Umbilical cord (tissue), 2 donors: ENCODE data around the gene TRIM33. TPM values are rescaled to one million over a fixed set of nuclear protein-coding genes. Genes with fewer than 3 reads are reported as not detected.
"Not testable (repeated sequence)": the region's sequence is repeated elsewhere in the genome, so short reads cannot be mapped to it uniquely, and the experiment has no call there.

Experiments used
- DNase-seq: peaks from one replicate; pipeline ENCODE4 v3.0.0-alpha.2; 2015; ENCODE audit warnings: low spot score
- total RNA-seq: library from RNA; depleted of rRNA; stranded (reverse); fragments of >200 nt; gene quantifications from one replicate; pipeline ENCODE4 v1.2.3, GENCODE V29; 2014; ENCODE audit warnings: low replicate concordance; ENCODE audit not compliant: insufficient read depth

TRIM33 gene
- total RNA-seq, 1 donor from 2014 or later: 41.9 TPM

DNA sequence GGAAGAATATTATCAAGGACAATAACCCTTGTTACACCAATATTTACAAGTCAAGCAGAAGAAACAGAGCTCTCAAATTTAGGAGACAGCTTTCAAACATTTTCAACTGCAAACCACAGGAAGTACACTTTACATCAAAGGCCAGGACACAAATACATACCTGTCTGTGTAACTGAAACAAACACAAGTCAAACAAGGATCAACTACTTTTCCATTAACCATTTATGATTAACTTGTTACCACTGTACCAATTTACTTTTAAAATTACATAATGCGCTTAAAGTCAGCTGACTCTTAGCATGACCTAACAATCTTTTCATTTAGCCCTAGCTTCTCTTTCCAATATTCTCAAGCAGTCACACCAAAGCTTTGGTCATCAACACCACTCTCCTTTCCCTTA is 43.5 kb downstream of the TRIM33 start:
- DNase-seq: no peak

DNA sequence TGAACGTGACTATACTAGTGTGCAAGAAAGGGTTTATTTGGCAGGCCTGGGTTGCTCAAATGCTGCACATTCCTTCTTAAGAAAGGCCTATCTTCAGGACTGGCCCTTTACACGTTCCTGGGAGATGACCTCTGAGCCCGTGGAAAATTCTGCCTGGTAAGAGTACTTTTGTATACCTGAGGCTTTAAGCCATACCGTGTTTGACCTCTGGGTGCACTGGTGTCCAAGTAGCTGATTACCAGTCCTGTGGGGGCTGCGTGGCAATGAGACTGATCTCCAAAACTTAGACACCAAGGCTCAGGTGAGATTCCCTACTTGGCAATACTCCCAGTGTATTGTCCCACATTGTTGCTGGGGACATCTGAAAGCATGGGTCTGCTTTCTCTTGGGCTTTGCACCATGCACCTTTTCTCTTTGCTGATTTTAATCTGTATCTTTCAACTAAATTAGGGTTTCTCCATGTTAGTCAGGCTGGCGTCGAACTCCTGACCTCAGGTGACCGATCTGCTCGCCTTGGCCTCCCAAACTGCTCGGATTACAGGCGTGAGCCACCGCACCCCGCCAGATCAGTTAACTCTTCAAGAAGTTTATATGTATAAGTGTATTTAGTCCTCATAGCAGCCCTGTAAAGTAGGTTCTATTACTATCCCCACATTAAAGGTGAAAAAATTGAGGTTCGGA is 44.5 kb downstream of the TRIM33 start:
- DNase-seq: no peak

DNA sequence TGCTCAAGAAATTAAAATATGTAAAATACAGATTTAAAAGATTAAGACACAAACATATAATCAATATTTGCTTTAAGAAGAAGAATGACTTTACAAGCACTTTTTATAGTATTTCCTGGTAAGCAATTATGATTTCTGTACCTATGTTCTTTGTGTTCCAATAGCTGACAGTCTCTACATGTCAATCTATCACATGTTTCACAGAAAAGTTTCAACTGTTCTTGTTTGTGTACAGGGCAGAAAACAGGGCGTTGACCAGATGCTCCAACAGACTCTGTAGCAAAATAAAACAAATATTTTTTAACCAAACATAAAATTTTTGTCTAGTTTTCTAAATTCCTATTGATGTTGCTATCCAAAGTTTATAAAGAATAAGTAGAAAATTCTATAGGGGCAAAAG is 48.0 kb downstream of the TRIM33 start:
- DNase-seq: no peak

DNA sequence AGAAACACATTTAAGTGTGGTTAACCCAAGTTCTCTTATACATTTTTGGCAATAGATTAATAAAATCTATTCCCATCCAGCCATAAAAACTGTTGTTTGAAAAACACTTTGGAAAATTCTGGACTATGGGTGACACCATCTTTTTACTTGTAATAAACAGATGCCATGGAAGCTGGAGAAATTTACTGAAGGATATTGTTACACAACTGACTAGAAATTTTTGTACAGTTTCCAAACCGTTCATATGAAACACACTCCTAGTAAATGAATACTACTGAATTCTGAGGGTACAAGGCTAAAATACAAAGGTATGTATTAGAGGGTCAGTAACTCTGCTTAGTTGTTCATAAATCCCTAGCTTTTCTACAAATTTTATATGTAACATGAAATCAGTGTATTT is 48.7 kb downstream of the TRIM33 start:
- DNase-seq: no peak

DNA sequence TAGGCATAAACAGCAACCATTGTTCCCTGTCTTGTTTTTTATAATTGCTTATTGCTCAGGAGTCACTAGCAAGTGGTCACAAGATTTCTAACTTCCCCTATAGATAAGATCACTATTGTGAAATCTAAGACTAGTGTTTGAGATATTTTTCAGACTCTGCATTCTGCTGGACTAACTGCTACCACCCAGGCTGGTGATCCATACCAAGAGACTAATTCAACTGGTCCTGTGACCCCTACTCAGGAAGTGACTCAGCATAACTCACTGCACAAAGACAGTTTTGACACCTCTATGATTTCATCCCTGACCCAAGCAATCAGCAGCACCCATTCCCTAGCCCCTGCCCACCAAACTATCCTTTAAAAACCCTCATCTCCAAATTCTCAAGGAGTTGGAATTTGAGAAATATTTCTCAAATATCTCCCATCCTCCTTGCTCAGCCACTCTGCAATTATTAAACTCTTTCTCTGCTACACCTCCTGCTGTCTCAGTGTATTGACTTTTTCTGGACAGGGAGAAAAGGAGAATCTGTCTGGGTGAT is 52.7 kb downstream of the TRIM33 start:
- DNase-seq: no peak

DNA sequence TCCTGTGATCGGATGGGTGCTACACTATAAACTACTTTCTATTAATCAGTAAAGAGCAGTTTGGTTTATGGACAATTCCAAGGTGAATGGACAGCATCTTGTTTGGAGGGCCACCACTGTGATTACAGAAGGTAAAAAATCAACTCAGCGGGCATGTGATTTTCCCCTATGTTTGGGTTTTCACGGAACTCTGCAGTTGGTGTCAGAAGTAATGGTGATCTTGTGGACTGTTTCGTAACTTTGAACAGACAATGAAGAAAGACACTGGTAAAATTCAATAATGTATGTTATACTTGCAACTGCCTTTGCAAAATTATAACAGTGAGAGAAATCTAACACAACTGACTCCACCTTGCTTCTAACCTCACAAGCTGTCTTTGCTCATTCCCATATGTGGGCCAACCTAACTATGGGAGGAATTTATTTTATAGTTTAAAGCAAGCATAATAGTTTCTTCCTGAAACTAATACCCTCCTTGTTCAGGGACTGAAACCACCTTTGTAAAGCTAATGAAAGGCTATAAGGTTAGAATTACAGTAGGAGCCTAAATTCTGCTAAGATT is 53.2 kb downstream of the TRIM33 start:
- DNase-seq: no peak

DNA sequence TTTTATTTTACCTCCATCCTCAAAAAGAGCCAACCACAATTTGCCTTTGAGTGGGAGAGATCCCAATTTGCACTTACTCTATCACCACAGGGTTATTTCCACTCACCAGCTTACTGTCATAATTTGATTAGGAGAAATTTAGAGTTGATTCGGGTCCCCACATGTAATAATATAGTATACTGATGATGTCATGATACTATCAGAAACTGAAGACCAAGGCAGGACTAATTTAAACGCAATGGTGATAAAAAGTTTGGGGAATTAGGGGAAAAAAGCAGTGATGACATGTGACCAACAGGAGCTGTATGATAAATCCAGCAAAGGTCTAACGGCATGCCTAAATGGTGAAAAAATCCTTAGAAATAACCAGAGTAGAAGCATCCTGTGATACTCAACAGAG is 54.4 kb downstream of the TRIM33 start:
- DNase-seq: no peak

DNA sequence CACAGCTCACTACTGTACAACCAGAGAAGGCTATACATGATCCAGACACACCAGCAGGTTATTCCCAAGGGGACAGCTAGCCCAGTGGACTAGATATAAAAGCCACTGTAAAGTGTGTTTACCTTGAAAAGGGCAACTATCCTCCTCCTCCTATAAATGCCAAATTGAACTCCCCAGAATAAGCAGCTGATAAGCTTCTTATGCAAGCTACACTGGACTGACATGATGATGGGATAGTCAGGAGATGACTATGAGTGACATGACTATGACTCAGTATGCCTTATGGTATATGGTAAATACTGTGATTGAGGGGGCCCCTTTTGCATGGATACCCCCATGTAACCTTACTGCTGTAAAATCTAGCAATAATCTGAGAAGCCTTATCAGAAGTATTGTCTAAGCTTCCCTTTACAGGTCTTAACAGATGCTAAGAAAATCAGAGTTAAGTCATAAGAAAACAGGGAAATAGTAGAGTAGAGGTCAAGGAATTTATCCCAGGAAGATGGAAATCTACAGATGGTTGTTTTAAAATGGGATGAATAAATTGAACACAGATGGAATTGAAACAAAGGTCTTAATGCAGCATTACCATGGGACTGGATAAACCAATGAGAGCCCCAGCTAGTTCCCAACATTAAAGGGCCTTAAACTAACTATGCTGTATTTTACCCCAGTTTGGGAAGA is 55.8 kb downstream of the TRIM33 start:
- DNase-seq: no peak

DNA sequence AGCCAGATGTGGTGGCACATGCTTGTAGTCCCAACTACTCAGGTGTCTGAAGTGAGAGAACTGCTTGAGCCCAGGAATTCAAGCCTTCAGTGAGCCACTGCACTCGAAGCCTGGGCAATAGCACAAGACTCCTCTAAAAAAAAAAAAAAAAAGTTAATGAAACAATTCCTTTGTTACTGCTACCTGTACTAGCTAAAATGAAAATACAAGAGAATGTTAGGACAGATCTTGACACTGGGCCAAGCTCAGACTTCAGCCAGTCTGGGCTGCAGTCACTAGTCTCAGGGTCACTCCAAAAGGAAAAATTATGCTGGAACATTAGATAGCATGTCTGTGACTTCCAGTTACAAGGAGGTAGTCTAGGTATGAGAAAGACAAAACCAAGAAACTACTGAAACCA is 56.5 kb downstream of the TRIM33 start:
- no peak for DNase-seq

DNA sequence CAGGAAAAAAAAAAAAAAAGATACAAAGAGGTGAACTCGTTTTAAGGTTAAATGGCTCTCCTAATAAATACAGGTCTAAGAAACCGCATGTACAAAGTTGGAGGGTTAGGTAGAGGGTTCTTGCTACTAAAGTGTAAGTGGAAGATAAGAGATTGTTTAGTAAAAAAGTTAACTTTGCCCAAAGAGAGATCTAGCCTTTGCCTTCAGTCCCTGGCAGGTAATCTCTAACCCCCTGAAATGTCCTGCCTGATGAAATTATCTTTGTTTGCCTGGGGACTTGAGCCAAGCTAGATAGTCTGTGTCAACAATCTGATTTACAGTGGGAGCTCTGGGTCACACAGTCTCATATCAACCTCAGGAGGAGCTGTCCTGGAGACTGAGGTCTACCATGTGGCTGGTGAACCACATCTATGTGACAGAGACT is 57.6 kb downstream of the TRIM33 start:
- DNase-seq: no peak

DNA sequence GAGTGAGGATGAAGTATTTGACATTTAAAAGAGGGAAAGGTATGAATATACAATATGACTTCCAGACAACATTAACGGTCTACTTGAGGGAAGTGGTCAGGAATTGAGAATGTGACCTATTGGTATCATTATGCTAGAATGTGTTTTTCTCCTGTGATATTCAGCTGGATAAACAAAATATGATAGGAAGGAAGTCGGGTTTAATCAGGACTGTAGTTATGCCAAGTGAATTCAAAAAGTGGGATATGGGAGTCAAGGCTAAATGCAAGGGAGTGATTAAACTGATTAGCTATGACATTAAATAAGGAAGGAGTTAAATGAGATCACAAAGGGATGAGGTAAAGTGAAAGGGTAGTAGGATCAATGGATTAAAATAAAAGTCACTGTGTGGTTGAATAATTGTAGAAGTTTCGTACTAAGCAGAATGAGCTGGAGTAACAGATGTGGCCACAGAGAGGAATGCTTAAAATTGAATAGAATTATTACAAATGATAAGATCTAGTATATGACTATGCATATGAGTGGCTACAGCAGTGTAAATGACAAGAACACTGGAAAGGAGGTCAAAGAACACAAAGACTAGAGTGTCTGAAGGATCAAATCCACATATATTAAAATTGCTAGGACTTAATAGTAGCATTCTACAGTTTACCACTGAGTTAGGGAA is 62.5 kb downstream of the TRIM33 start:
- no peak for DNase-seq

DNA sequence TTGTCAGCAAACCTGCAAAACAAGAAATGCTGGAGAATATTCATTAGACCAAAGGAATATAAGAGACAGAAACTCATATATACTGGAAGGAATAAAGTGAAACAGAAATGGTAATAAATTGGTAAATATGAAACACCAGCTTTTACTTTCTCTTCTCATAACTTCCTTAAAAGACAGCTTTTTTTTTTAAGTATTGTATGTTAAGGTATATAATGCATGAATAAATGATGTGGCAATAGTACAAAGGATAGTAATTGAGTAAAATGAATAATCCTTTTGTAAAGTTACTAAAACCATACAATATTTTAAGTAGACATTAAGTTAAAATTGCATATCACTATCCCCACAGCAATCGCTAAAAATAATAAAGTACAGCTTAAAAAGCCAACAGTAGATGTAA is 64.8 kb downstream of the TRIM33 start:
- DNase-seq: no peak

DNA sequence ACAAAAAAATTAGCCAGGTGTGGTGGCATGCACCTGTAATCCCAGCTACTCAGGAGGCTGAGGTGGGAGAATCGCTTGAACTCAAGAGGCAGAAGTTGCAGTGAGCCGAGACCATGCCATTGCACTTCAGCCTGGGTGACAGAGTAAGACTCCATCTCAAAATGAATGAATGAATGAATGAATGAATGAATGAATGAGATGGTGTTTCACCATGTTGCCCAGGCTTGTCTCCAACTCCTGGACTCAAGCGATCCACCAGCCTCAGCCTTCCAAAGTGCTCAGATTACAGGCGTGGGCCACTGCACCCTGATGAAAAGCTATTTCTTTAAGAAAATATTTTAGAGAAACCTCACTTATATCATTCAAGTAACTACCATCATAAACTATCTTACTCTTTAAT is 67.8 kb downstream of the TRIM33 start:
- DNase-seq: not testable (repeated sequence)

DNA sequence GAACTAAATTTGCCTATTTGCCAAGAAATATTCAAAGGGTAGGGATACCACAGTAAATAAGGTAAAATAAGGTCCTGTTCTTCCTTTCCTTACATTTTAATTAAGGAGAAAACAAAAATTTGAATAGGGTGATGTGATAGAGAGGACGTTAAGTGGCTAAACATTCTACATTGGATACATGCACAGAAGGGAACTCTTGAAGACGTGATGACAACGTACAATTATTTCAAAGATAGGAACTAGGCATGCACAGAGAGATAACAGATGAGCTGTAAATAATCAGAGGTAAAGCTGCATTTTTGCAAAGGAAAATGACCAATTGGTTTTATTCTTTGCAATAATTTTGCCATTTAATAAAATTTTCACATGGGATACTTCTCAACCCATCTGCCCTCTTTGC is 69.7 kb downstream of the TRIM33 start:
- DNase-seq: no peak

DNA sequence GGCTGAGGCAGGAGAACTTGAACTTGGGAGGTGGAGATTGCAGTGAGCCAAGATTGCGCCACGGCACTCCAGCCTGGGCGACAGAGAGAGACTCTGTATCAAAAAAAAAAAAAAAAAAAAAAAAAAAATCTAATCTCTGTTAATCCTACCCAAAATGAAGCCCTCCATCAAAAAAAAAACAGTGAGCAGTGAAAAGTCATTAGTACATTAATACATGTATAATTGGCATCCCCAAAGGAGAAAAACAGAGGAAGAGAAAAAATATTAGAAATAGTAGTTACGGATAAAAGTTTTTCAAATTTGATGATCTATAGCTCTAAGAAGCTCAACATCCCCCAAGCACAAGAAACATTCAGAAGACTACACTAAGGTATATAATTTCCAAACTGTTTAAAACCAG is 71.6 kb downstream of the TRIM33 start:
- DNase-seq: no peak

DNA sequence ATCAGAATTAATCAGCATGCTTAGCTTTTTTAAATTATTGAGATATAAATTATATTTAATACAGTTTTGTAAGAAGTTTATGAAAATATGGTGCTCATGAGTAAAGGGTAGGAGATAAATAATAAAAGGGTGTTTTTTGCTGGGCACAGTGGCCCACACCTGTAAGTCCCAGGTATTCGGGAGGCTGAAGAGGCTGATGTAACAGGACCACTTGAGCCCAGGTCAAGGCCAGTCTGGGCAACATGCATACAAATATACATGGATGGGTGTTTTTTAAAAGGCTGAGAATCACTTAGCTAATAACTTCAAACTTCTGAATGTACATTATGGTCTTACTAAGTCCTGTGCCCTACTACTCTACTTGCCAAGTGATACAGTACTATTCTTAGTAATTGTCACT is 73.2 kb downstream of the TRIM33 start:
- DNase-seq: no peak

DNA sequence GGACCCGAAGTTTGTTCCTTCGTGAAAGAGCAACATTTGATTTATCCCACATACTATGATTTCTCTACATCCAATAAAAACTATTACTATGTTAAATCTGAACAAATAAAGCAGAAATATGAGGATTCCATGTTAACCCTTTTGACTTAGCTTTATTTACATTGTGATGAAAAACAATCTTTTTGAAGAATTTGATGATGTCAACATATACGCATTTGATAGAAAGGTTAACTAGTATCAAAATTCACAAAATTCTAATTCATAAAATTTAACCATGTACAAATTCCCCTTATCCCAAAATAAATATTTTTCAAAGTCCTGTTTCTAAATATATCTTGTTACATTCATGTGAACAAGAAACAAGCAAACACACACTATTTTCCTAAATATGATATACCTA is 74.2 kb downstream of the TRIM33 start:
- DNase-seq: no peak

DNA sequence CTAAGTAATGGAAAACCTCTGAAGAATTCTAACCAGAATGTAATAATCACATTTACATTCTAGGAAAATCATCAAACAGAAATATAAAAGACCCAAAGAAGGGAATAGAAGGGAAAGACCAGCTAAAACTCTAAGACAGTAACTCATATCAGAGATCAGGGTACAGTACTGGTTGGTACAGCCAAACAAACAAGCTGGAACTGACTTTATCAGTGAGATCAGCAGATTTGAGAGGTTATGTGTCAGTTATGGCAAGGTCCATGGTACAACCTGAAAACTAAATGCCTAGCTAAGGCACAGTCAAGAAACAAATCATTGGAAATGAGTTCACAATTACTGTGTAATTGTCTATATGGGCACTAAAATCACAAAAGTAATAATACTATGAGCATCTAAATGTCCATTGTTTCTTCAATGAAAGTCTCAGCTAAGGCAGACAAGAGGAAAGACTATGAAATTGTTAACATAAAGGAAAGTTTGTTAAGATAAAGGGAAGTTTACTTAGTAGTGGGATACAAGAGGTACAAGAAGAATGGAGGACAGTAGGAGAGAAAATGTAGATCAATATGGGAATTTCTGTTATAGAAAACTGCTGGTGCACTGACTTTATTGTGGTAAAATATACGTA is 75.8 kb downstream of the TRIM33 start:
- no peak for DNase-seq

DNA sequence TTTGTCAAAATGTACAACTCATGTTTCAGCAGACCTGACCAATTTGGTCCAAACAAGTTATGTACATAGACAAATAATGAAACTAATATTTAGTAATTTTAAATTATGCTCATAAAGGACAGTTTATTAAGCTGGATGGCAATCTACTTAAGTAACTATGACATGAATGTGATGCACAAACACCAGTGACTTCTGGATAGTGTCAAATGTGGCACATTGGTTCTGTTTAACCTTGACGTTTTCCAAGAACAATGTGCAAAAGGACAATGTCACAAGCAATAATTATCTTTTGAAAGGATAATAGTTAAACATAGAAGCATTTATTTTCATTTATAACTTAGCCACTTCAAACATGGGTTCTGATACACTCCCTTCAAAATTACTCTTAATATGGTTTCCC is 80.0 kb downstream of the TRIM33 start:
- DNase-seq: no peak

DNA sequence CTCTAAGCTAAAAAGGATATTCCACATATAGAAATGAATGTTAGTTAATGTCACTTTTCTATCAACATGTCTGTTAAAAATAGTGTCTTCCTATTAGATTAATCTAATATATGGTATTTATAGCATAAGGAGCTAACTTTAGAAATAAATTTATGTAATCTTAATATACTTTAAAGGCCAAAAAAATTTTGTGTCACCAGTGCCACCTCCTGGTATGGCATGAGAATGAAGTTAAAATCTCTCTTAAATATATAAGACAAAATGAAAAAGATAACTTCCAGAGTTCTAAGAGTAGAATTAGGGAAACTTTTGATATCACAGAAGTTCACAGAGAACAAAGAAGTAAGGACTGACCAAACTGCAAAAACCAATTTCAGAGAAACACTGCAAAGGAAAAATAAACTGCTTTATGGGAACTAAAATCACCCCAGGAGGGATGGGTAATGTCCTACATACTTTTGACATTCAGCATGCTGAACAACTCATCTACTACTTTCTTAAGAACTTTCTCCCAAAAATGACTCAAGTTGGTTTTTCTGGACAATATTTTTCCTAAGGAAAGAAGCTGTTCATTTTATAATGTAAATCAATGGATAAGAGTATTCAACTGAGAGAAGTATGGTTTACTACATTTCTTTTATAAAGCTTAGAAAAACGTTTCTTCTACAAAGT is 82.8 kb downstream of the TRIM33 start:
- peak; percentile 36 for DNase-seq

DNA sequence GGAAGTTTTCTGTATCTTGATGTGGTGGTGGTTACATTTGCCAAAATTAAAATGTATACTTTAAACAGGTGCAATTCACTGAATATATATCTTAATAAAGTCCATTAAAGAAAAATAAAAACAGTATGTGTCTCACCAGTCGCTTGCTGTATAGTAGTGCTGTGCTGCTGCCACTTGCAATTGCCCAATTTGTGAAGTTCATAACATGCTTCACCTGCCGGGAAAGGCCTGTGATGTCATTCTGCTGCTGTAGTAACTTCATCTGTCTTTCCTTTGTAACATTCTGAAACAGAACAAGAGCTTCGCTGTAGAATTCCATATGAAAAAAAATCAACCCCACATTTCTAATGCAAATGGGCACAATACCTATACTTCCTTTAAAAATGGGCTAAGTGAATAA is 83.4 kb downstream of the TRIM33 start:
- no peak for DNase-seq
